ENCODE results near the gene DPAGT1.

The DPAGT1 gene

GRCh38 chr11:119052163-119052814 lies 49.4 kb downstream of the DPAGT1 start:
- DNase-seq (ENCODE audit: extremely low spot score), result no peak
- CTCF ChIA-PET, result no interaction called here
- POLR2A ChIA-PET, result no interaction called here
- TF ChIP-seq SUZ12 (IDR thresholded peaks at IDR 0.05), result no peak
- TF ChIP-seq PKNOX1 (IDR thresholded peaks at IDR 0.05), result no peak
- TF ChIP-seq FOXK2 (IDR thresholded peaks at IDR 0.05), result no peak
- no peak for TF ChIP-seq CTBP1 (IDR thresholded peaks at IDR 0.05; ENCODE audit: borderline replicate concordance)
- no peak for TF ChIP-seq ELF4 (IDR thresholded peaks at IDR 0.05)
- no peak for TF ChIP-seq ZNF384 (IDR thresholded peaks at IDR 0.05)
- TF ChIP-seq HDGF (IDR thresholded peaks at IDR 0.05; ENCODE audit: borderline replicate concordance), result no peak
- TF ChIP-seq SP1 (IDR thresholded peaks at IDR 0.05), result no peak
- TF ChIP-seq L3MBTL2 (conservative IDR thresholded peaks at IDR 0.05), result no peak
- no peak for TF ChIP-seq TARDBP (IDR thresholded peaks at IDR 0.05)
- no peak for TF ChIP-seq FOXM1 (IDR thresholded peaks at IDR 0.05; ENCODE audit: borderline replicate concordance)
- no peak for TF ChIP-seq BHLHE40 (IDR thresholded peaks at IDR 0.05; ENCODE audit: borderline replicate concordance)
- TF ChIP-seq LEF1 (IDR thresholded peaks at IDR 0.05; ENCODE audit: borderline replicate concordance), result no peak
- TF ChIP-seq FOXA1 (IDR thresholded peaks at IDR 0.05), result no peak
- no peak for TF ChIP-seq NFRKB (IDR thresholded peaks at IDR 0.05)

GRCh38 chr11:119051440-119052162 lies 50.1 kb downstream of the DPAGT1 start:
- ChIA-PET POLR2A (interaction anchor here (0.9 kb wide), 1 partner anchor 266 kb away, joined by 3 read pairs; the partner anchor contains the start of gene MCAM), CTCF (no interaction called here)
- TF ChIP-seq HDGF (IDR thresholded peaks at IDR 0.05; ENCODE audit: borderline replicate concordance) (no peak), FOXK2 (IDR thresholded peaks at IDR 0.05) (no peak), ZNF384 (IDR thresholded peaks at IDR 0.05) (no peak)

GRCh38 chr11:119049081-119049480 lies 52.6 kb downstream of the DPAGT1 start:
- no peak for DNase-seq (ENCODE audit: extremely low spot score)
- TF ChIP-seq BHLHE40 (IDR thresholded peaks at IDR 0.05; ENCODE audit: borderline replicate concordance) (no peak), FOXK2 (IDR thresholded peaks at IDR 0.05) (no peak), LEF1 (IDR thresholded peaks at IDR 0.05; ENCODE audit: borderline replicate concordance) (no peak), SUZ12 (IDR thresholded peaks at IDR 0.05) (no peak)
- POLR2A ChIA-PET, result no interaction called here
- CTCF ChIA-PET, result no interaction called here

More at GRCh38 chr11:119051440-119052162, 50.1 kb downstream of the DPAGT1 start:
- no peak for DNase-seq (ENCODE audit: extremely low spot score)

GRCh38 chr11:119048644-119049043 lies 53.0 kb downstream of the DPAGT1 start:
- DNase-seq (ENCODE audit: extremely low spot score), result no peak
- ChIA-PET POLR2A (interaction anchor here (1.2 kb wide), 1 partner anchor 8 kb away, joined by 6 read pairs; the partner anchor contains the start of gene HYOU1), CTCF (no interaction called here)
- TF ChIP-seq TARDBP (IDR thresholded peaks at IDR 0.05) (no peak), FOXM1 (IDR thresholded peaks at IDR 0.05; ENCODE audit: borderline replicate concordance) (no peak), FOXK2 (IDR thresholded peaks at IDR 0.05) (no peak), HDGF (IDR thresholded peaks at IDR 0.05; ENCODE audit: borderline replicate concordance) (no peak), SP1 (IDR thresholded peaks at IDR 0.05) (no peak), FOXA1 (IDR thresholded peaks at IDR 0.05) (no peak), LEF1 (IDR thresholded peaks at IDR 0.05; ENCODE audit: borderline replicate concordance) (no peak), ELF4 (IDR thresholded peaks at IDR 0.05) (no peak), PKNOX1 (IDR thresholded peaks at IDR 0.05) (no peak), L3MBTL2 (conservative IDR thresholded peaks at IDR 0.05) (no peak), CTBP1 (IDR thresholded peaks at IDR 0.05; ENCODE audit: borderline replicate concordance) (no peak), SUZ12 (IDR thresholded peaks at IDR 0.05) (no peak), ARNT (IDR thresholded peaks at IDR 0.05) (no peak), ZNF384 (IDR thresholded peaks at IDR 0.05) (no peak)

- POLR2A ChIA-PET, result interaction anchor here (1.1 to 1.2 kb wide), 3 partner anchors 9 to 47 kb away, joined by 4 to 6 read pairs (median 5); partner anchors contain the start of gene HYOU1
Measured at GRCh38 chr11:119047205-119047604, 54.4 kb downstream of the DPAGT1 start.

More at GRCh38 chr11:119047205-119047604, 54.4 kb downstream of the DPAGT1 start:
- no peak for DNase-seq (ENCODE audit: extremely low spot score)
- TF ChIP-seq CTBP1 (IDR thresholded peaks at IDR 0.05; ENCODE audit: borderline replicate concordance), result no peak
- TF ChIP-seq BHLHE40 (IDR thresholded peaks at IDR 0.05; ENCODE audit: borderline replicate concordance), result no peak
- no peak for TF ChIP-seq NFRKB (IDR thresholded peaks at IDR 0.05)
- TF ChIP-seq PKNOX1 (IDR thresholded peaks at IDR 0.05), result no peak
- no peak for TF ChIP-seq LEF1 (IDR thresholded peaks at IDR 0.05; ENCODE audit: borderline replicate concordance)
- TF ChIP-seq TARDBP (IDR thresholded peaks at IDR 0.05), result no peak
- TF ChIP-seq HDGF (IDR thresholded peaks at IDR 0.05; ENCODE audit: borderline replicate concordance), result no peak
- no peak for TF ChIP-seq SP1 (IDR thresholded peaks at IDR 0.05)
- no peak for TF ChIP-seq ZNF384 (IDR thresholded peaks at IDR 0.05)
- TF ChIP-seq FOXA1 (IDR thresholded peaks at IDR 0.05), result no peak
- no peak for TF ChIP-seq ARNT (IDR thresholded peaks at IDR 0.05)
- no peak for TF ChIP-seq ELF4 (IDR thresholded peaks at IDR 0.05)
- TF ChIP-seq FOXK2 (IDR thresholded peaks at IDR 0.05), result no peak
- TF ChIP-seq L3MBTL2 (conservative IDR thresholded peaks at IDR 0.05), result no peak
- no peak for TF ChIP-seq FOXM1 (IDR thresholded peaks at IDR 0.05; ENCODE audit: borderline replicate concordance)
- no peak for TF ChIP-seq SUZ12 (IDR thresholded peaks at IDR 0.05)
- CTCF ChIA-PET, result interaction anchor here (0.8 kb wide), 1 partner anchor 12 kb away, joined by 3 read pairs; no protein-coding TSS in a partner anchor
